Fibroblast of skin of left biceps (primary cell): ENCODE data around the gene USB1.
A peak's percentile ranks its signal among the peaks of the same experiment; 100 is the strongest.
"Not testable (repeated sequence)": the region's sequence is repeated elsewhere in the genome, so short reads cannot be mapped to it uniquely, and the experiment has no call there.

Source experiments
- DNase-seq, 2 experiments: peaks; one replicate each; pipeline ENCODE4 v3.0.0-alpha.2; 2013; ENCODE audit warnings: low read depth in 2 of 2

USB1 gene

DNA sequence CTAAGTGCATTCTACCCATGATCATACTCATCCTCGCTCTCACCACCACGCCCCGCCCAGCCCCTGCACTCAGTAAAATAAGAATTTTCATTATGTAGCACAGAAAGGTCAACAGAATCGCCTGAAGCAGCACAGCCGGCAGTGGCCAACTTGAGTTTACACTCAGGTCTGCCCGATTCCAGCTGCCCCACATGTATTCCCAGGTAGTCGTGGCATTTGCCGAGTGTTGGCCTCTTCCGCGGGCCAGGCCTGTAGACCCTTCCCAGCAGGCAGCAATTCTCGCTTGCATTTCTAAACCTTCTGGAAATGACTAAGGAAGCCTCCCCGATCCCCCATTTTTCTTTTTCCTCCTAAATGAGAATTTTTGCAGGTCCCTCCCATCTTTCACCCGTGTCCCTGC is 30.9 kb upstream of the USB1 start:
- no peak for DNase-seq

DNA sequence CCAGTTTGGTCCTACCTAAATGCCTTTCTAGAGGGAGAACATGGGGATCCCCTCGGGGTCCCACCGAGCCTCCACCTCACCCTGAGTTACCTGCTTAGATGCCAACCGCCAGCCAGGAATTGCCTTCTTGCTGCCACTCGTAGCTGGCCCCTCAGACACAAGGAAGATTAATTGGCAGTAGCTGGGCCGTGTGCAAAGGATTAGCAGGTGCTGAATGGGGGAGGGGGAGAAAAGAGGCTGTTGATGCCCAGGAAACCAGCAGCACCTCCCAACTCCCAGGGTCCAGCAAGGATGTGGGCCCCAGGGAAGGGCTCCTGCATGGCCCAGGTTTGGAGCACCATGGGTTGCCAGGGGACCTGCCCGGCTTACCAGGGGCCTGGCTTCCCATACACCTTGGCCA is 30.2 kb upstream of the USB1 start, which contains the start of gene CNGB1:
CNGB1 (minus strand) TSS at position 159 of the 400 bp plus-strand sequence. CDS start 3,842 bp downstream, outside the sequence.
- DNase-seq = no peak

DNA sequence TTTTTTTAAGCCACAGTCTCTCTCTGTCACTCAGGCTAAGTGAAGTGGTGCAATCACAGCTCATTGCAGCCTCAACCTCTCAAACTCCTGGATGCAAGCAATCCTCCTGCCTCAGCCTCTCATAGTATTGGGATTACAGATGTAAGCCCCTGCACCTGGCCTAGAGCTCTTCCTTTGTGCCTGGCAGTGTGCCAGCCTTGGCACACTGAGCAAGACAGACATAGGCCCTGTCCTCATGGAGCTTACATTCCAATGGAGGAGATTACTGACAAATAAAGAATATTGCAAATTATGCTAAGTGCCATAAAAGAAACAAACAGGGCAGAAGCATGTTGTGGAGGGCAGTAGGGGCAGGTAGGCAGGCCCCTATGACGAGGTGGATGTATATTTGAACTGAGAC is 29.4 kb upstream of the USB1 start:
- DNase-seq = no peak

DNA sequence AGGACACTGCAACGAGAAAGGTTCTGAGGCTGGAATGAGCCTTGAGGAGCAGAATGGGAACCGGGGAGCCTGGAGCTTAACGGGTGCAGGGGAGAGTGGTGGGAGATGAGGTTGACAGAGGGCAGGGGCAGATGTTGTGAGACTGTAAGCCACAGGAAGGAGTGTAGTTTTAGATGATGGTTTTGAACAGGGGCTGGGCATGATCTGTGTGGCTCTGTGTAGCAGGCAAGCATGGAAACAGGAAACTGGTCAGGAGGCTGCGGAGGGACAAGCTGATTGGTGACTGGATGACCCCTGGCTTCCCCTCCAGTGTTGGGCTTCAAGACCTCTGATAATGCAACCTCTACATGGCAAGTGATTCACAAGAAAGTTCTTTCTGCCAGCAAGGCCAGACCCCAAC is 28.9 kb upstream of the USB1 start:
- no peak for DNase-seq

DNA sequence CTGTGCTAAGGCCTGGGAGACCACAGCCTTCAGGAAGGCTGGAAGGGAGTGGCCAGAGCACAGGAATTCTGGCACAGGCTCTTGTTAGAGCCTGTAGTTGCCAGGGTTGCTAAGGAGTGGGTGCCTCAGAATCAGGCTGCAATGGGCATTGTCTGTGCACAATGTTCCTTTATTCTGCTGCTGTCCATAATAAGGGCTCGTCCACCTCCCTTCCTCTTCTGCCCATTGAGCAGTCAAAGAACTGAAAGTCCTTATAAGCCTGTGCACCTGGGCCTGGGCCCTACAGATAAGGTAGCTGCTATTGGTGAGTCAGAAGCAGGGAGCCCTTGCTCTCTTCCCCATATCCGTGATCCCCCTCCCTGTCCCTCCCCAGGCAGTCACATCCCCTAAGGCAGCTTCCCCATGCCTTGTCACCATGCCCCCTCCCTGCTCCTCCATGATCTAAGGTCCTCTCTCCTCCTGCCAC is 24.8 kb upstream of the USB1 start:
- DNase-seq = no peak

DNA sequence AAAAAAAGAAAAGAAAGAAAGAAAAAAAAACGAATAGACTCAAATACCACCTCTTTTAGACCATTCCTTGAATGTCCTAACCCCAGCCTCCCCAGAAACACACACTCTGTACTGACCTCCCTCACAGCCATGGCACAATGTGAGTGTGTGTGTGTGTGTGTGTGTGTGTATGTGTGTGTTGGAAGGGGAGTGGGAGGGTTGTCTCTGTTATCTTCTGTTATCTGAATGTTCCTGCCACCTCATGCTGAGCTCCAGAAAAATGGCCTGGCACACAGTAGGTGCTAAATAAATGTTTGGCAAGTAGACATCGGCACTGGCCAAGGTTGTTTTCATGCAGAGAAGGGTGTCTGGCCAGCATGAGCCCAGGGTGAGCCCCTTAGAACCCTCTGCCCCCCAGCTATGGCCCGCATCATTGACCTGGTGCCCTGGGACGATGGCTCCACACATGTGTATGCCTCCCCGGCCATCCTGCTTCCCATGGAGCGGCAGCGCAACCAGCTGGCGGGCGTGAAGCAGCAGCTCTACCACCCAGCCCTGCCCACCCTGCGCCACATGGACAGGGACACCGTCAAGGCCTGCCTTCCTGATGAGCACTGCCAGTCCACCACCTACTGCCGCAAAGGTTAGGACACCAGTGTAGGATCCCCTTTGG is 23.7 kb upstream of the USB1 start:
- no peak for DNase-seq

DNA sequence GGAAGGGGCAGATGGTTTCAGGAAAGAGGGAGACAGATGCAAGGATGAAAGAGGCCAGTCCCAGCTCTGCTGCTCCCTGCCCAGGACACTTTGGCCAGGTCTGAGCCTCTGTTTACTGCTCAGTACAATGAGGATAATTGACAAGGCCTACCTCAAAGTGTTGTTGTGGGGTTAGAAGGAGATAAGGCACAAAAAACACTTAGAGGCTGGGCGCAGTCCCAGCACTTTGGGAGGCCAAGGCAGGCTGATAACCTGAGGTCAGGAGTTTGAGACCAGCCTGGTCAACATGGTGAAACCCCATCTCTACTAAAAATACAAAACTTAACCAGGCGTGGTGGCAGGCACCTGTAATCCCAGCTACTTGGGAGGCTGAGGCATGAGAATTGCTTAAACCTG is 23.1 kb upstream of the USB1 start:
- DNase-seq = not testable (repeated sequence)

DNA sequence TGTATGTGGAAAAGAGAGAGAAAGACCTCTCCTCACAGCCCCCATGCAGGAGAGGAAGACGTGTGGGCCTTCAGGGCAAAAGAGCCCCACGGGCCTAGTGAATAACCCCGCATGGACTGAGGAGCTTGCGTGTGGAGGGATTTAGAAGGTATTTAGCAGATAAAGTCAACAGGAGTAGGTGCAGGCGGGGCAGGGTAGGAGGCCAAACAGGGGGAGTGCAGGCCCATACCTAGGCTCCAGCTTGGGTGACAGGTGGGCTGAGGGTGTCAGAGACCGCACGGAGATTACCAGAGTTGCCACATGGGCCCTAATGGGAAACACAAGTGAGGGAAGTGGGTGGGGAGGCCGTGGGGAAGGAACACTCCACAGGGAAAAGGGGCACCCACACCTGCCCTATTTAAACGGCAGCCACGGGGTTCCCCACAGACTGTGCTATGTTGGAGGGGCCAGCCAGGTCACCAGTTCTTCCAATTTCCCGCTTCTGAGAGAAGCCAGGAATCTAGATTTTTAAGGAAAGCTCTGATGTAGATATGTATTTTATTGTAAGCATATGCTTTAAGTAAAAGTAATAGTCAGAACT is 22.1 kb upstream of the USB1 start:
- DNase-seq = no peak

DNA sequence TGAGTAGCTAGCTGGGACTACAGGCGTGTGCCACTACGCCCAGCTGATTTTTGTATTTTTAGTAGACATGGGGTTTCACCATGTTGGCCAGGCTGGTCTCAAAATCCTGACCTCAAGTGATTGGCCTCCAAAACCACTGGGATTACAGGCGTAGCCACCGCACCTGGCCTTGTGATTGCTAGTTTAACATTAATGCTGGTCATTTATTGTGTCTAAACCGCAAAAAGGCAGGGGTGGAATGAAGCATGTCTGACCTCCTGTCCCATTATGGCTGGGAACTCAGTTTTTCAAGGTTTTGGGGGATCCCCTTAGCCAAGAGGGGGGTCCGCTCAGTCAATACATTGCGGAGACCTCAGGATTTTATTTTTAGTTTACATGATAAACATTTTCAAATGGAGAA is 19.6 kb upstream of the USB1 start:
- no peak for DNase-seq

DNA sequence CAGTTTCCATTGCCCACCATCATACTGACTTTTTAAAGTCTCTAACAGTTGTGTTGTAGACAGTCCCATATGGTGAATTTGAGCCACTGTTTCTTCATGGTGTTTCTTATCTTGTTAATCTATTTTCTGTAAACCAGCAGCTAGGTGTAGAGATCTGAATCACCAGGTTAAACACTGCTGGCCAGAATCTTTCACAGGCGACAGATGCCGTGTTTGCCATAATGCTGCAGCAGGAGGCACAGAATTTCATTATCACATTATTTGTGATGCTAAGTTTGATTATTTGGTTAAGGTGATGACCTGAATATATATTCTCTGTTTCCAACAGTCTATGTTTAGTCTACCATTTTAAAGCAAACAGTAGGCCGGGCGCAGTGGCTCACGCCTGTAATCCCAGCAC is 18.8 kb upstream of the USB1 start:
- no peak for DNase-seq

DNA sequence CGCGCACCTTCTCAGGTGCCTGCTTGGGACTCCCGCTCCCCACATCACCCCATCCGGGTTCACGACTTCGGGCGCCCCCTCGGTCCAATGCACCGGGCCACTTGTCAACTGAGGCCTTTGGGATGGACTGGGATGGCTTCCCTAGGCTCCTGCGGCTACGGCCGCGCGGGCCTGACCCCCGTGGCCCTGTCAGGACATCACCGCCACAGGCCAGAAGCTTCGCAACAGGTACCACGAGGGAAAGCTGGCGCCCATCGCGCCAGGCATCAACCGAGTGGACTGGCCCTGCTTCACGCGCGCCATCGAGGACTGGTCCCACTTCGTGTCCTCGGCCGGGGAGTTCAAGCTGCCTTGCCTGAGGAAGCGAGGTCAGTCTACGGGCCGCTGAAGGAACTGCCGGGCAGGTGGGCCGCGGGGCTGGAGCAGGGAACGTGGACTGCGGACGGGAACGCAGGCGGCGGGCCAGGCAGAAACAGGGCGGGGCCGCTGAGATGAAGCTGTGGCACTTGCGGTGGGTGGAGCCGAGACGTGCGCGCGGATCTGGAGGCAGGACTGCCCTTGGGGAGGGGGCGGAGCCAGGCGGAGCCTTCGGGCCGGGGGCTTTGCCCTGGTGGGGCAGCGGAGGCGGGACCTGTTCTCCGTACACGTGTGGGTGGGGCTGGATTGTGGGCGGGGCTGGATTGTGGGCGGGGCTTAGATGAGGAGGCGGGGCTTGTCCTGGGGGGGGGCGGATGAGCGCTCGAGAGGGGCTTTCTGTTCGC is 16.6 kb upstream of the USB1 start:
- peak; percentile 43 to 49 for DNase-seq

DNA sequence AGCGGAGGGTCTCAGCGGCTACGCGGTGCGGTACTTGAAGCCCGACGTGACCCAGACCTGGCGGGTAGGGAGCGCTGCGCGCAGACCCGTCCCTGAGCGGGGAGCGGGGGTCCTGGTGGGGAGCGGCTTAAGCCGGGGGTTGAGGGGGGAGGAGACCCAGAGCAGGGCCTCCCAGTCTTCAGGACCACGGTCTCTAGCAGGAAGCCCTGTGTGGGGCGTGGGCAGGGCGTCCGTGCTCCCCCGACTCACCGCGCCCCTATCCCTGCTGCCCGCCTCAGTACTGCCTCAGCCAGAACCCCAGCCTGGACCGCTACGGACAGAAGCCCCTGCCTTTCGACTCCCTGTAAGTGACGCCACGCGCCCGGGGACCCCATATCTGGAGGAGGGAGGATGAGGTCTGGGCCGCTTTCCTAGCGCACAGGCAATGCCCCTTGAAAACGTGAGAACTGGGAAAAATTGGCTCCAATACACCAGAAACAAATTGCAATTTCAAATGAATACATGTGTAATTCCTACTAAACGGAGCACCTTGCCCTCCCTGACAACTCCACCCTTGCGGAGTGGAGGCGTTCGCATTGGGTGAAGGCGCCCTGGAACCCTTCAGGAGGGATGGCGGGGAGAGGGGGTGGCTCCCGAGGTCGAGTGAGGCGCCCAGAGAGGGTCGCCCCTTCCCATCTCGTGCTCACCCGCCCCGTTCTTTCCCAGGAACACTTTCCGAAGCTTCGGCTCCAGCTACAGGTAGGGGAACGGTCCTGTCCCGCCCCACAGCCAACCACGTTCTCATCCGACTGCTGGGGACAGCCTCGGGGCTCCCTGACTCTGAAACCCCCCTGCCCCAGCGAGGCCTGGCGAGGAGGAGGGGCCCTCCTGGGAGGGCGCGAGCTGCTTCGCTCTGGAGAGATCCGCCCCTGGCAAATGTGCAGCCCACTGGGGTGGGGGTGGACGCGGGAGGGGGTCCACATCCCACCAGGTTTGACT is 15.7 kb upstream of the USB1 start:
- no peak for DNase-seq

DNA sequence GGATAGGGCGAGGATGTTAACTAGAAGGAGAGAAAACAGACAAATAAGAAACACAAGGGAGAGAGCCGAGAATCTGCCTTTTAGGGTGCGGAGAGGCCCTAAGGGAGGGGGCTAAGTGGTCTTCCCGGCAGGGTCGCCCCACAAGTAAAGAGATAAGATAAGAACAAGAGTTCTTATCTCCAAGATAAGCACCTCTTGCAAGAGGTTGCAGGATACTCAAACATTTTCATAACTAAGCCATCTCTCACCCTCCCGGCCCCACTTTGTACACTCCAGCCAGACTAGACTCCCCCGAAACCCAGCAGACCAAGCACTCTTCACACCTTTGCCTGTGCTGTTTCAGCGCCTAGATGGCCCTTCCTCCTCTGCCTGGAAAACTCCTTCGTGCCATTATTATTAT is 15.0 kb upstream of the USB1 start:
- no peak for DNase-seq

DNA sequence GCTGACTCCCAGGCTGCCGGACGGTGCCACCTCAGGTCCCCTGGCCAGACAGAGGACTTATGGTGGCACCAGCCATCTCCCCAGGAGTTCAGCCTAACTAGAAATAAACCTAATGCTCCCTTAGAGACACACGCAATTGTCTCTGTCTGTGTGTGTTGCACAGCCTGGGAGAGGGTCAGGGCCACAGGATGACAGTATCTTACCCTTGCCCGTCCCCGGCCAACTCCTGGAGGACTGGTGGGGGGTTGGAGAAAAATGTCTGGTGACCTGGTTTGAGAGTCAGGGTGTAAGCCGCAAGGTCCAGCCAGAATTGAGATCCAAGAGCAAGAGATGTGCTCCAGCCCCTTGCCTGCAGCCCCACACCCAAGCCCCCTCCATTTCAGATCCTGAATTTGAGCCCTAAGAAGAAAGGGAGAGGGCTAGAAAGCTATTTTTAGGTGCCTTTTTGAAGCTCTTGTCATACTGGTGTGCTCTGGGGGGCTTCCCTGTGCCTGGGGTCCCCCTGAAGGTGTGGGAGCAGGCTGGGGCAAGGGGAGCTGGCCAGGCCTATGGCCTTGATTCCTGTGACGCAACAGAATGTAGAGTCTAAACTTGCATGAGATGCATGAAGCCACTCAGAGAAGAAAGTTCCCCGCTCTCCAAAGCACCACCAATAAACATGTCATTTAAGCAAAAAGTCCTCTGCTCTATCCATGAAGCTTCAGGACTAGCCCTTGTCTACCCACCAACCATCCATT is 13.6 kb upstream of the USB1 start:
- DNase-seq = no peak

DNA sequence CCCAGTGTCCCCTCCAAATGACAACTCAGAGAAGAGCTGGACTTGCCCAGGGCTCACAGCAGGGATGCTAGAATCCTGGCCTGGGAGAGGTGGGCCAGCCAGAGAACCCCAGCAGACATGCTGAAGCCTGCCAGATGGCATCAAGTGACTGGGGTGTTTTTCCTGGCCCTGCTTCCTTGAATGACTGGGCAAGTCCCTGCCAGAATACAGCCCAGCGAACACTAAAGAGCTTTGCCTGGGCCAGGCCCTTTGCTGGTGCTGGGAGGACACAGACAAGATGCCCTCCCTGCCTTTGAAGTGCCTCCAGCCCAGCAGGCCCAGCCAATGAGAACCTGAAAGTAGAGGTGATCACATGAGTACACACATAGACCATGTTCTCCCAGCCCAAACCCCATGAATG is 12.3 kb upstream of the USB1 start:
- no peak for DNase-seq

DNA sequence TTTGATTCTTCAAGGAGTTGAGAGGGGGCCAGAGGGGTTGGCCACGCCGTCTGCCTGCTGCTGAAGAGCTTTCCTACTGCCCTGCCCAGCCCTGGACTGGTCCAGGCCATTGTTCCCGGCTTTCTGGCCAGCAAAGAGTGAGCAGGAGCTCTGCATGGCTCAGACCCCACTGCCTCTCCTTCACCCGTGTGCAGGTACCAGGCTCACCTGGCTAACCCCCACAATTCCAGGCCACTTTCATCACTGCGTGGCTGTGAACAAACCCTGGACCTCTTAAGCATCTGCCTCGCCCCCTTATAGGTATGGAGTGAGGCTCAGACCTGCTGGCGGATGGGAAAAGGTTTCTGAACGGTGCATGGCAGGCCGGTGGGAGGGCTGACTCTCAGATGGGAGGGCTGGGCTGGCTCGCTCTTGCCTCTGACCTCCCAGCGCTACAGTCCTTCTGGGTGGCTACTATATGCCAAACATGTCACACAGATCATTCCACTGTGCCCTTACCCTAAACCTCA is 9.6 kb upstream of the USB1 start:
- no peak for DNase-seq

DNA sequence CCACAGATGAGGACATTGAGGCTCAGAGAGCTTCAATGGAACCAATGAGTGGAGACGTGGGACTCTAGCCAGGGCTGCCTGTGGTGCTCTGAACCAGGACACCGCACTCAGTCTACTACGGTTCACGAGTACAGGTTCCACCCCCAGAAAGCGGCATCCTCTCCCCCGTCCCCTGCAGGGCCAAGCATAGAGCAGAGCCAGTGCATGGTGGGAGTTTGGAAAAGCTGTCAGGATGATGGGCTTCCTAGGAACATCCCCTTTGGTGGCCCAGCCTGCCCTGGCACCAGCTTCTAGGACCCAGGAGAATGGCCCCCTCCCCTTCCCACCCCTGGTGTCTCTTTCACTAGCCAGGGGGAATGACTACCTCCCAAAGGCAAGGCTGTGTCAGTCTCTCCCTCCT is 9.1 kb upstream of the USB1 start:
- DNase-seq = no peak

DNA sequence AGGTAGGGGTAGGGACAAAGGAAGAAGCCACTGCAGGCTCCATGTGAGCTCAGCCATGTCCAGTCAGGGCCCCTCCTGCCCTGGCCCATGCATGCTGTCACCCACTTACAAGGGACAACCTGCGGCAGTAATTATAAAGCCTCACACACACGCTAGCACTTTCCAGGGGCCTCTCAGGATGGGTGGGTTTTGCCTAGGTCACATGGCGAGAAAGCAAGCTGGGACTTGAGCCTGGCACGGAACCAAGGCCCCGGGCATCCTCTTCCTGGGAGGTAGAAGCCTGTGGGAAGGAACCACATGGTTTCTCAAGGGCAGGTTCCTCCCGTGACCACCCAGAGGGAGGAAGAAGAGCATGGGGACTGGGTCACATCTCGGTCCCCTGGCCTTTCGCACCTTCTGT is 7.8 kb upstream of the USB1 start:
- no peak for DNase-seq

DNA sequence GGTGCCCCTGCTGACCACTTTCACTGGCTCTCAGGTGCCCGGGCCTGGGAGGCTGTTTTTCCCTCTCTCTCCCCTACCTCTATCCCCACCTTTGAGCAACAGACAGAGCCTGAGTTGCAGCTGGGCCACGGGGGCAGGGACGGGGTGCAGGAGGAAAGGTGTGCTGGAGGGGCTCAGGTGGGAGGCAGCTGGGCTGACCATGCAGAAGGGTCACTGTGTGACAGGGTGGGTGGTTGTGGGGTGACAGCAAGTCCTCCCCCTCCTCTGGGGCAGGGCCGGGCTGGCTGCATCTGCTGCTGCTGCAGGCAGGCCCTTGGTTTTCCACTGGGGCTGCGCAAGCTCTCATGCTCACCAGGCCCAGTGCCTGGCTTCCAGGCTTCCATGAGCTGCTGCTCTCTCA is 7.3 kb upstream of the USB1 start:
- DNase-seq = no peak

DNA sequence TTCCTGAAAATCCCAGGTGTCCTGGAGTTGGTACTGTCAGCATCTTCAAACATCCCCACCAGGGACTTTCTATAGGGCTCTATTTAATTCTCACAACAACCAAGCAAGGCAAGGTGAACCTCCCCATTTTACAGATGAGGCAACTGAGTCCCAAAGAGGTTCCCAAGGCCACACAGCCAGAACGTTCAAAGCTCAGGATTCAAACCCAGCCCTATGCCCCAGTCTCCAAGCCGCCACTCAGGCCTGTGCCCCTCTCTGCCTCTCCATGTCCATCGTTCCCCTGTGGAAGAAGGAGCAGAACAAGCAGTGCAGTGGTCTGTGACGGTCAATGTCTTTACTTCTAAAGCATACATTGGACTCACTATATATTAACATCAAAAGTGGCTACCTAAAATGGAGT is 6.8 kb upstream of the USB1 start:
- no peak for DNase-seq

DNA sequence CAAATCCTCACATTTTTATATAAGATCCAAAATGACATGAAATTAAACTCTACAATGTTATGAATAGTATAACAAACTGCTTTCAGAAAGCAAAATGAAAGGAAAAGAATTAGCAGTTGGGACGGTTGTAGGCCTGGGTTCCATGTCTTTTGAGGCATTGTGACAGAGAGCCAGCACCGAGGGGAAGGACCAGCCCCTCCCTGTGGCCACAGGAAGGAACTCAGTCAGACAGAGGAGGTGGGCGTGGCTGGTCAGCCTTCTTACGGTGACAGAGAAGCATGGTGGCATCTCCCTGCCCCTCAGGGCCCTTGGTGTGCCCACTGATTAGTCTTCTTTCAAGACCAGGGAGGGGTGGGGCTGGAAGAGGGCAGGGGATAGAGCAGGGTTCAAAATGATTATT is 6.4 kb upstream of the USB1 start:
- DNase-seq = no peak
